Amygdala (tissue), 56 donors: ENCODE data around the gene CDK6.

Experiments used
- DNase-seq, 56 donors: peaks; one replicate each; lab custom pipeline; 2025; lab: John Stamatoyannopoulos, UW

The CDK6 gene

GRCh38 chr7:92830532-92831110 lies 5.8 kb downstream of the CDK6 start:
- no peak for DNase-seq

GRCh38 chr7:92830027-92830426 lies 6.3 kb downstream of the CDK6 start:
- no peak for DNase-seq

GRCh38 chr7:92827464-92828120 lies 8.8 kb downstream of the CDK6 start:
- no peak for DNase-seq

- no peak for DNase-seq
These were observed 10.0 kb downstream of the CDK6 start for GRCh38 chr7:92826258-92826938.

- no peak for DNase-seq
These were observed 11.4 kb downstream of the CDK6 start for GRCh38 chr7:92824901-92825480.

DNA sequence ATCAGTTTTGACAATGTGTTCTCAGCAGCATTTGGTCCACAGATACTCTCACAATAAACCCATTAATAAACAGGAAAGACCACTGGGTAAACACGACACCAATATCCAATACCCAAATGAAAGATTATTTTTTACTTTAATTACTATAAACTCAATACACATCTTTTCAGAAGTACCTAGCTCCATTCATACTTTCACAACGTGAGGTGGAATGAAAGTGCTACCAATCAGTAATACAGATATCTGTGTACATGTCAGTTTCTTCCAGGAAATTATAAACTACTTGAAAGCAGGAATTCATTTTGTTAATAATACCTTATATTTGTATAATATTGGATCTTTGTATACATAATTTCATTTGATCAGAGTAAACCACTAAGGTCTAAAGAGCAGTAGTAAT lies 11.9 kb downstream of the CDK6 start:
- no peak for DNase-seq

GRCh38 chr7:92823042-92823441 lies 13.3 kb downstream of the CDK6 start:
- no peak for DNase-seq

DNA sequence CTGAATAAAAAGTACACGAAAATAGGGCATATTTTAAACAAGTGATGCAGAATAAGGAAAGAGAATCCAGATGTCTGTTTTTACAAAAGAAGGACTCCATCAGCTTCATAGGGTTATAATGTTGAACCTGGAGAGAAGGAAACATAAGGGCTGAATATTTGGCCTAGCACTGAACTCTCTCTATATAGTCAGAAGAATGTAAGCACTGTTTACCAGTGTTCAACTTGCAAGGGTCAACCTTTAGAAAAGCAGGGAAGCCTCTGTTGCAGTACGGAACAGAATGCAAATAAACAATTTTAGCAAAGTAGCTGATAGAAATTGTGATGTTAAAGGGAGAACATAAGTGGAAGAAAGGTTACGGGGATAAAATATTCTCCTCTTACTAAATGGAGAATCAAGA lies 16.2 kb downstream of the CDK6 start:
- no peak for DNase-seq

- DNase-seq, result no peak
These were observed 19.0 kb downstream of the CDK6 start for GRCh38 chr7:92817398-92817797.

GRCh38 chr7:92815412-92815811 lies 21.0 kb downstream of the CDK6 start:
- no peak for DNase-seq

DNA sequence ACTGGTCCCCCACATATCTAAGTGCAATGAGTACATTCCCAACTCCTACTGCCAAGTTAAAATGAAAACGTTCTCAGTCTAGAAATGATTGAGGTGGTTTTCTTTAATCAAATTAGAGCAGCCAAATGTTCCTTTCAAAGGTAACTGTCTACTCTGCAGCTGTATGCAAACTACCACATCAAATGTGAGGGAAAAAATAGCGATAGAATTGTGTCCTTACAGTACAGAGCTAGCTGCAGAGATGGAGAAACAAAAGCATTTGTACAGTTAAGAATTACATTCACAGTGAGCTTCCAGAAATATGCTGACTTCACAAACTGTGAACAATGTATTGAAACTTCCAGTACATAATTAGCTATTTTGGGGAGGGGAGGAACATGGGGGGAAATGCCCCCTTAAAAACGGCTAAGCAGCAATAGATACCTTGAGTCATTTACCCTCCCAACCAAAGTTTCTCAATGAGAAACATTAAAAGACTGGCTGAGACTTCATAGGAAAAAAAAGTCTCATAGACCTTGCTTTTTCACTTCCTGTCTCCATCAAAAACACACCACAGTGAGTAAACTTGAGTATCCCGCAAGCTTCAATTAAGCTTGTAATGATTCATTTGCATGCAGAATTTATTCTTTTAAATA lies 22.9 kb downstream of the CDK6 start:
- DNase-seq, result no peak

DNA sequence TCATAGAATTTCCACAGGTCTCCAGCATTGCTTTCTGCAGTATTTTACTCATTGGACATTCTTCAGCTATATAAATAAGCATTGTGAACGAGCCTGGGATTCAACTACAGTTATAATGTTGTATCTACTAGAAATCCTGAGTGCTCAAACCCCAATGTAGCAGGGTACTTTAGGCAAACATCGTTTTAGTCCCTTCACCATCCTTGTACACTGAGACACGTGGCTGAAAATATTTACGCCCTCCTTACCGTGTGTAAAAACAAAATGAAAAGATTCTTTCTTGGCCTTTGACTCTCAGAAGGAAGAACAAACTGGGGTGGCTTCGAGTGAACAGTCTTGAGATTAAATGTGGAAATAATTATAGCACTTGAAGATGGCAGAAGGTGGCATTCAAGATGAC lies 25.2 kb downstream of the CDK6 start:
- no peak for DNase-seq

GRCh38 chr7:92809760-92810573 lies 26.4 kb downstream of the CDK6 start:
- DNase-seq, result peak in 10 of 56 donors; percentile 0 to 25 (median 8)

DNA sequence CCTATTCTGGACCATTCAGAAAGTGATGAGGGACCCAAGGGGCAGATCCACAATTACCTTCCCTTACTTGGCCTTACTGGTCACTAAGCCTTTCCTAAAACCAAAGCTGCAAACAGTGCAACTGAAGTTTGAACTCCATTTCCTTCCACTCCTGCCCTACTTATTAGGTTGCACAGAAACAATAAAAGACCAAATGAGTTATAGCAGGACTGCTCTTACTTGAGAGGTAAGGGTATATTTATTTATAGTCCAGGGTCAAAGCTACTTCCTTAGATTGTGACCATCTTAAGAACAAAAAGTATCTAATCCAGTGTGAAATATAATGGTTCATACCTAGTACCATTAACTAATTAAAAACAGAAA lies 27.0 kb downstream of the CDK6 start:
- no peak for DNase-seq

DNA sequence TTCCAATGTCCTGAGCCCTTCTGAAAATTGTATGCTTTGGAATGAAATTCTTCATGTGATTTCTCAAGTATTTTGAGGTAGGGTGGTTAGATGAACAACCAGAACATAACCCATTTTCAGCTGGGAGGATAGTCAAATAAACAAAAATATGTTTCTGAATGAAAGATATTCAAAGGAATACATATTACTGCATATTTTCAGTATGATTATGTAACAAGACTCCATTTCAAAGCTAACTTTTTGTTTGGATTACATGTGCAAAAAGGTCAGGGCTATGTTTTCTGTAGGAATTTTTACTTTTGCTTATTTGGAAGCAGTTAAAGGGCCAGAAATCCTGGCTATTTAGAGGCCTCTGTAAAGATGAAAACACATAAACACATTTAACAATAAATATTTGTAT lies 27.7 kb downstream of the CDK6 start:
- no peak for DNase-seq

- no peak for DNase-seq
These were observed 28.4 kb downstream of the CDK6 start for GRCh38 chr7:92808006-92808405.

DNA sequence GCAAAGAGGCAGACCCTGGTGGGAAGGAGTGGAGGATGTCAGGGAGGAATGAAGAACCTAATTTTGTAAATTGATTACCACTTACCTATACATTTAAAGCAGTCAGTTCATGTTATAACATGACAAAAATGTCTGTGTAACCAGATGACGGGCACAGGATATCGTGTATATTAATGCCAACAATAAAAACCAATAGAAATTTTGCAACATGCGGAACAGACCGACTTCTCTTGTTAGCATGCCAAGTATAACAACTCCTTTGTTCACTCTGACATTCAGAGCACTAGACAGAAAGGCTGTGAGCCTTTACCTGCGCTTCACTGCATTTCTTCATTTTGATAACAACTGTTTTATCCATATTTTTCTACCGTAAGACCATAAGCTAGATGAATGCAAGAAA lies 29.9 kb downstream of the CDK6 start:
- no peak for DNase-seq

DNA sequence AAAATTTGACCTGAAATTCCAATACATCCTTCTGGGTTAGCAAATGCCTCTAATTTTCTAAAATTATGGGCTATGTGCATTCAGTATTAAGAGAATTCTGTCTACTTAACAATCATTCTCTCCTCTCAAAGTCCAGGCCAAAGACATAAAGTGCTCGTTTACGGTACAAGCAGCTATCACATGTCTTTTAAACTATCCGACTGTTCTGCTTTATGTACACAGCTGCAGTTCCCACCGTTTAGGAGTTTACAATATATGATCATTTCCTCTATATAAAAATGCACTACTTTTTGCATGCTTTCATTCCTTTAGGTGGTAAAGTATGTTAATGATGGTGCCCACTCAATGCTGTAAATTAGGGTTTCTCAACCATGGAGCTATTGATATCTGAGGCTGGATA lies 34.0 kb downstream of the CDK6 start:
- DNase-seq, result no peak

GRCh38 chr7:92799446-92800211 lies 36.7 kb downstream of the CDK6 start:
- DNase-seq, result no peak
